Globus pallidus (tissue), 1 donor: ENCODE measurements around the gene SEMA5B.

Source experiments
- DNase-seq: peaks from one replicate; pipeline ENCODE4 v3.0.0-alpha.2; 2015; ENCODE audit warnings: low spot score

Gene SEMA5B

DNA sequence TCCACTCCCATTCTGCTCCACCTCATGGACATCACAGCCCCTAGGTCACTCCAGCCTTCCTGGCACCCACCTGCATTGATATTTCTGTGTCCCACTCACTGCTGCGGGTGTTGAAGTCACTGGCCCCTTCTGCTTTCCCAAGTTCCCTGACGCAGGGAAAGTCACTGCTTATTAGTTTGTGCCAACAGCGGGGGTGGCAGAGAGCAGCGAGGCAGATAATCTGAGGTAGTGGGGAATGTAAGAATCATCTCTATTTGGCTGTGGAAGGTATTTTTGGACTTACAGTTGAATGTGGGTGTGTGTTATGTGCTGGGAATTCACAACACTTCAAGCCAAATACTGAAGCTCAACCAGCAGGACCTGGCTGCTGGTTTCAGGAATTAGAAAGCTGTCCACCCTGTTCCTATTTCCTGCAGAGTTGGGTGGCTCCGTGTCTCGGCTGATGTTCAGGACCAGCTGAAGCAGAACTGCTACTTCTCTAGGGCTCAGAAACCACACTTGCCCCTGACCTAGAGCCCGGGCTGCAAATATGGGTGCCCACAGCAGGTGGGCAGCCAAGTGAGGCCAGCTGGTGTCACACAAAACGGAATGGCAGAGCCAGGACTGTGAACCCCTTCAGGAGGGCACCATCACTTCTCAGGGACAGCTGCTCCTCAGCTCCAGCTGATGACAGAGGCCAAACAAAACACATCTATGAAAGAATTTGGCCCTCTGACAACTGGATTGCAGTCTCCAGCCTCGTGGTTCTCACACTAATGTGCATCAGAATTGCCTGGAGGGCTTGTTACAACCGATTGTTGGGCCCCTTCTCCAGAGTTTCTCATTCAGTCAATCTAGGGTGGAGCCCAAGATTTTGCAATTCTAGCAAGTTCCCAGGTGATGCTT is 57.7 kb downstream of the SEMA5B start:
- DNase-seq: no peak

DNA sequence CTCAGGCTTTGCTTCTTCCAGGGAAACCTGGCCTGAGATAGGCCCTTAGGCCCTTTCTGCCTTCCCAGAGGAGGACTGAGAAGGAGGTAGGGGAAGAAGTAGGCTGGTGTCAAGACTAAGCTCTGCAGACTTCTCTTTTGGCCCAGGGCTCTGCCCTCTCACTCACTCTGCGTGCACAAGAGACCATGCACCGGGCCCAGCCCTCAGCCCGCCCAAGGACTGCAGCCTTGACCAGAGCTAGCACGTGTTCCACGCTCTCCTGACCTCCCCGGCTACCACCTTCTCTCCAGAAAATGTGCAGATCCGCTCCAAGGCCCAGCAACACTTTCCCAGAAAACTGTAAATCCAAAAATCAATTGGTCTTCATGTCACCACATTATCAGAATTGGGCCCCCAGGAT is 59.8 kb downstream of the SEMA5B start:
- DNase-seq: no peak

DNA sequence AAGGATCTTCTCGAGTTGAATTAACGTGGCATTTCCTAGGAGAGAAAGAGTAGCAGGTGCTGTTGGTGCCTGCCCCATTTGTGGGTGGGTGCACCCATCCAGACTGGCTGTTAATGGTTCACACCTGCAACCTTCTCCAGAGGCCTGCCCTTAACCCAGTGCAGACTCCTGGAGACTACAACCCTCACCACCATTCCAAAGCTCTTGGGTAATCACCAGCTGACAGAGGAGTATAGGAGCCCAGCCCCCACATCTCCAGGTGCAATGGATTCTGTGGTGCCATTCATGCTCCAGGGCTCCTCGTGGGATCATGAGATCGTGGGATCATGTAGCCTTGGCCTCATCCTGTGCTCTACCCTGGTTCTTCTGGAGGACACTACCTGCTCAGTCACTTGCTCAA is 60.2 kb downstream of the SEMA5B start:
- DNase-seq: no peak

DNA sequence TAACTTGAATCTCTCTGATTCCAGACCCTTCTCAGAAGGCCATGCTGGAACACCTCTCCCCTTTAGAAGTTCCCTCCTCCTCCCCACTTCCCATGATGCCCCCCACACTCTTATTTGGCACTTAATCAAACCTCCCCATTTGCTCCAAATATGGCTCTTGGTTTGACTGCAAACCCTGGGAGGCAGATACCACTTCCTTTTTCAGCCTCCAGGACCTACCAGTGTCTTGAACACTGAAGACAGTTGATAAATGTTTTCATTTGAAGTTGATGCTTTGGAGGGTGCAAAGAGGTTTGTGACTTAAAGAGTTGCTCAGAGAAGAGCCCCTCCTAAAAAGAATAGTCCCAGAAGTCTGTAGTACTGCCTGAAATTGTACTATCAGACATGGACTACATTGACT is 61.5 kb downstream of the SEMA5B start:
- DNase-seq: no peak

DNA sequence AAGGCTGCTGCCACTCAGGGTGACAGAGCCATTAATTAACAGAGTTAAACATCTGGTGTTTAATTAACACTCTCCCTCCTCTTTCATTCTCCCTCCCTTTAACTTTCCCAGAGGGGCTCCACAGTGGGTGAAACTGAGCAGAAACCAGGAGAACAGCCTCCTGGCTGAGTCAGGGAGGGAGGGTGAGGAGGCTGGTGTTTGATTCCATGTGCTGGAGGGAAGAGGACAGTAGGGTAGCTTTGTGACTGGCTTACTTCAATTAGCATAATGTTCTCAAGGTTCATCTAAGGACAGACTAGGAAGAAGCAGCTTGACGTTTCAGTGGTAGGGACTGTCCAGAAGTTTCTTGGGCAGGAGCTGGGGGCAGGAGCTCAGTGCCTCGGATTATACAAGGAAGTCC is 62.8 kb downstream of the SEMA5B start:
- DNase-seq: no peak

DNA sequence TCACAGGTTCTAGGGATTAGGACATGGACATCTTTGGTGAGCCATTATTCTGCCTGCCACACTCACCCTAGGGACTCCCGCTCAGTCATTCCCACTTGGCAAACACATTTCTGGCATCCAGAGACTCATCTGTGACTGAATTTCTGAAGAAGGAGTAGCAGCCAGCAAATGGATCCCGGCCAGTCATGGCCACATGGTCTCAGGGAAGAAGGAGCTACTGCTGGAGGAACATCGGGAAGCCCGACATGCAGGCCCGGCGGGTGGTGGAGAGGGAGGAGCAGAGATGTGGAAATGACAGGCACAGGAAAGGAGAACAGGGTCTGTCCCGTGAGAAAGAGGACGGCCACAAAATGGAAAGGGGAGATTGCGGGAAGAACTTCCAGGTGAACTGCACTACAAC is 65.4 kb downstream of the SEMA5B start:
- DNase-seq: no peak

DNA sequence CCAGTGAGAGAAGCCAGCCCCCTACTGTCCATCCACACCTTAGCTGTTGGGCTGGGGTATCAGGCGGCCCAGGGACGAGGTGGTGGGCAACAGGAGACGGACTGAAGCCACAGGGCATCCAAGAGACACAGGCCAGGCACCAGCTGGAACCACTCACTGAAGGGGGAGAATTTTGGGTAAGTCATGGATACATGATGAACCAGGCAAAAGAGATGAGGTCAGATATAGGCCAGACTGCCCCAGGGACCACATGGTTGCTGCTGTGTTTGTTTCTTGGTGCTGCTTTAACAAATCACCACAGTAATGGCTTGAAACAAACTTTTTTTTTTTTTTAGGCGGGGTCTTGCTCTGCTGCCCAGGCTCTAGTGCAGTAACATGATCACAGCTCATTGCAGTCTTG is 66.4 kb downstream of the SEMA5B start:
- DNase-seq: no peak

DNA sequence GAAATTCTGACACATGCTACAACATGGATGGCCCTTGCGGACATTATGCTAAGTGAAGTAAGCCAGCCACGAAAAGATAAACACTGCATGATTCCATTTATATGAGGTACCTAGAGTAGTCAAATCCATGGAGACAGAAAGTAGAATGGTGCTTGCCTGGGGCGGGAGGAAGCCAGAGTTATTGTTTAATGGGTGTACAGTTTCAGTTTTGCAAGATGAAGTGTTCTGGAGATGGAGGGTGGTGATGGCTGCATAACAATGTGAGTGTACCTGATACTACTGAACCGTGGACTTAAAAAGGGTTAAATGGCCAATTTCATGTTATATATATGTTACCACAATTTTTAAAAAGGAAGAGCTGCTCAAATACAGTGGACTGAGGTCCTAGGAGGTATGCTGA is 66.9 kb downstream of the SEMA5B start:
- no peak for DNase-seq

DNA sequence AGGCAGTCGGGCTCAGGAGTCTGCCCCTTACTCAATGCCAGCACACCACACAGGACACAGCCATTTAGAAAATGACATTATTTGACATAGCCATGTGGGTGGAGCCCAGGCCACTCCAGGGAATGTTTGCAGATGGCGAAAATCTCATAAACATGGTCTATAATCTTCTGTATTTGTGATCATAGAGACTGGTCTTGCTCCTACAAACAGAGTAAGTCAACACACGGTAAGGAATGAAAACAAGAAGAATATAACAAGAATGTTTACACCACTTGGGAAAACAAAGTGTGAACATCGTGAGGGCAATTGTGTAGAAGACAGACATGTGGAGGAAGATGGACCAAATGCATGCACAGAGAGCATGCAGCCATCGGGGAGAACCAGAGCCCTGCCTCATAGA is 68.2 kb downstream of the SEMA5B start:
- no peak for DNase-seq

DNA sequence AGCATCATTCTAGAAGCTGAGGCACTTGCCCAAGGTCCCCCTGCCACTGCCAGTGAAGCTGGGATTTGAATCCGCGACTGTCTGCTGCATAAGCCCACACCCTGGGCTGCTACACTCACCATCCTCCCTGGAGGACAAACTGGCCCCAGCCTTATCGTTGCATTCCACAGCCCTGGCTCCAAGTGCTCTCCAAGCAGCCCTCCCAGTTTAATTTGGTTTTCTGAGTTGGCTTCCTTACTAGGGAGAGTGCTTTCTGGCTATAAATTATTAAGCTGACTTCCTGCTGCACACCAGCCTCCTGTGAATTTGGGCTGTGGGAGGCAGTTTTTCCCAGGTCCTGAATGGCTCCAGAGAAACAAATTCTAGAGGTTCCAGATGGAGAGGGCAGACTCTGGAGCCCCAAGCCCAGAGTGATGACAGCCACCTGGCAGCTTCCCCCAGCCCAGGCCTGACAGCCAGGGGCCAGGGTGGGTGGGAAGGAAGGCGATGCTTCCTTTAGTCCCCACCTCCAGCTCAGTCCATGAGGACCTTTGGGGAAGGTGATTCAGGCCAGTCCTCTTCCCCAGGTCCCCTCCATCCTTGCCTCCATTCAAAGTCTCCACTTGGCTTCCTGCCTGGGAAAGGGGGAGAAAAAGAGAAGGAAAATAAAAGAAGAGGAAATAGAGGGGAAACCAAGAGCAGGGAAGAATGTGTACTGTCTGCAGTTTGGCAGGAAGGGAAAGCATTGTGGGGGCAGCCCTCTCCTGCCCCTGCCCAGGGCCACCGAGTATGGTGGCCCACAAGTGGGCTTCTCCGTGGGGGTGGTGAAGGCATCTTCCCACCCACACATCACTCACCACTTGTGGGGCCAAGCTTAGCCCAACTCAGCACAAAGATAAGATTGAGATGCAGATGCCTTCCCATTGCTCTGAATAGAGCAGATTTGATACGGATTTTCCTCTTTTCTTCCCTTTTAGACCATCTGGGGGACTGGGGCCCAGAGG is 69.6 kb downstream of the SEMA5B start:
- no peak for DNase-seq

DNA sequence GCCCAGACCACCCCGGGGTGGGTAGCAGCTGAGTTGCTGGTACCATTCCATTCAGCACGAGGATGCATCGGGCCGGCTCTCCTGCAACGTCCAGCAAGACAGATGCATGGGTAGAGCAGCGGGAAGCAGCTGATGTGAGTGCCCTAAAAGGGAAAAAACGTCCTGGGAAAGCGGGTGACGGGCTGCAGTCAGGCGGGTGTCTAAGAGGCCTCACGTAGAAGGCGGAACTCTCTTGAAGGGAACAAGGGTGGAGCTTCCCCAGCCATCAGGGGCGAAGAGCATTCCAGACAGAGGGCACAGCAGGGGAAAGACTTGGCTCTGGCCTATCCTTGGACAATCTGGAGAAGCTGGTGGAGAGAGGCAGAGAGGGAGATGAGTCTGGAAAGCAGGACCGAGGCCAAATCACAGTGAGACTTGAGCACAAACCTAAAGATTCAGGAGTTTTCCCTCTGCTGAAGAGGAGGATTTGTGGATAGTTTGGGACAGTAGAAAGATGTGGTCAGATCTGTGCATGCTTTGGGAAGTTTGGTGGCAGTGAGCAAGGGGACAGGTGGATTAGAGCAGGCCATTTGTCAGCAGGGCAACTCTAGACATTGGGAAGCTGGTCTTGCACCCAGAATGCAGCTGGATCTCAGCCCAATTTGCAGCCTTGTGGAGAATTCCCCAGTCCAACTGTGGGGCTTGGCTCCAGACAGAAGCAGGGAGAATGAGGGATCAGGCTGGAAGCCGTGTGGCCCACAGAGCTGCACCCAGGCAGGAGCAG is 70.7 kb downstream of the SEMA5B start:
- DNase-seq: no peak

DNA sequence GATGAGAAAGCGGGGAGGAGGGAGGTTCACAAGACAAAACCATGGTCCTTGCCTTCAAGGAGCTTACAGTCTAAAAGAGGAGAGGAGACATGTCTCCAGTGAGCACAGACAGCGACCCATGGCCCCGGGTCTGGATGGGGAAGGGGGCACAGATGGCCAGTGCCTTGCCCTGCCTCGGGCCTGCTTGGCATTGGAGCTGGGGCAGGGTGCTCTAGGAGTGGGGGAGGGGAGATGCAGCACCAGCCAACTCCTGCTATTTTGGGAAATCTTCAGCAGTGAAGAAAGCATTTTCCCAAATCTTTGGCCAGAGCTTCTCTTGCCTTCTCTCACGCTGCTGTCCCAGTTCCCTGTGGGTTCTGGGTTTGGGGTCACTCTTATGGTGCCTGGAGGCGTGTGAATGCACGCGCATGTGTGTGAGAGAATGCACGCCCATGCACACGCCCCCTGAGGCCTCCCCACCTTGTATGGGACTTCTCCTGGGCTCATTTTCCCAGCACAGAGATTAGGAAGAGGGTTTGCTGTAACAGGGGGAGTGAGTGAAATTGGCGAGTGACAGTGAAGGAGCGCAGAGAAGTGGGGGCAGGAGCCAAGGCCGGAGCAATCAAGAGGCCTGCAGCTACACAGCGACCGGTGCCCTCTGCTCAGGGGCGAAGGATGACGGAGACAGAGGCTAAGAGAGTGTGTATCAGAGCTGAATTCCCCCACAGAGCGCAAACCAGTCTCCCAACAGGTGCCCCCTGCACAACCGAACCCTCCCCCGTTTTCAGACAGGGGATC is 71.5 kb downstream of the SEMA5B start:
- DNase-seq: no peak

DNA sequence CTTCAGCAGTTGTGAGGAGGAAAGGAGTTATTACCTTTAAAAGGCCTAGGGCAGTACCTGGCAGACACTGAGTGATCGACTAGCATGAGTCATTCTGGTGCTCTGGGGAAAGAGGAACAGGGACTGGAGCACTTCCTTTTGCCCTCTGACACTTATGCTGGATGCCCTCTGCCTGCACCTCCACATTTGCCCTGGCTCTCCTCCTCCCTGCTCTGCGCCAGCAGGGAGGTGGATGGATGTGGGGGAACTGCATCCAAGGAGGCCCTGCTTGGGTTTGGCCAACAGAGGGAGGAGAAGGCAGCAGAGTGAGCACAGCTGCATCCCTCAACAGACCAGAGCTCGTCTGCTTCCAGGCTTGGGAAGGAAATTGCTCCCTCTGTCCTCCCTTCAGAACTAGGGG is 75.0 kb downstream of the SEMA5B start:
- DNase-seq: no peak

DNA sequence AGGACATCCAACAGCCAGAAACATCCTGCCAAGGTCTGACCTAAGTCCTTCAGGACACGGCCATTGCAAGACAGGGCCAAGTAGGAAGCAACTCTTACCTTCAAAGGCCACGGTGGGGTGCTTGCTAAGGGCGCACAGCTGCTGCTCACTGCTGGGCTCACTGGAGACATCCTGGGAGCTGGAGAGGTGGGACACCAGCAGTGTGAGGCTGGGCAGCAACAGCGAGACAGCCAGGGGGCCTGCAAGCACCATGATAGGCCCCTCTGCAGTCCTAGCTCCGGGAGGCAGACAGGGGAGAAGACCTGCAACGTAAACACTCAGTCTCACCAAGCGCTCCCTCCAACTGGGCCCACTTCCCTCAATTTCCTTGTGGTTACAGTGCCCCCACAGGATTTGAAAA is 79.2 kb downstream of the SEMA5B start:
- no peak for DNase-seq

DNA sequence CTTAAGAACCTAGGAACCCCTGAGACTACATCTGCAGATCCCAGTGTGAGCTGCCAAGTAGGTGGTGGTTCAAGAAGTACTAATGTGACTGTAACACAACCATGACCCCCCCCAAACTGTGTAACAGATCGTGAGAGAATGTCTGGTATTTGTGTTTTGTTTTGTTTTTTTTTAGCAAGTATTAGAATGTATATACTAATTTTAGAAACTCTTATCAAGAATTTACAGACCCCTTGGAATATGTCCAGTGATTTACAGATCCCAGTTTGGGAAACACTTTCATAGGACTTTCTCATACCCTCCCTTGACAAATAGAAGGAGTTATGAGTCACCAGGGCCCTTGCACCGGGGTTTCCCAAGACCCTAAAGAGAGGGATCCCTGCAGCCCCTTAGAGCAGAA is 79.8 kb downstream of the SEMA5B start:
- no peak for DNase-seq

DNA sequence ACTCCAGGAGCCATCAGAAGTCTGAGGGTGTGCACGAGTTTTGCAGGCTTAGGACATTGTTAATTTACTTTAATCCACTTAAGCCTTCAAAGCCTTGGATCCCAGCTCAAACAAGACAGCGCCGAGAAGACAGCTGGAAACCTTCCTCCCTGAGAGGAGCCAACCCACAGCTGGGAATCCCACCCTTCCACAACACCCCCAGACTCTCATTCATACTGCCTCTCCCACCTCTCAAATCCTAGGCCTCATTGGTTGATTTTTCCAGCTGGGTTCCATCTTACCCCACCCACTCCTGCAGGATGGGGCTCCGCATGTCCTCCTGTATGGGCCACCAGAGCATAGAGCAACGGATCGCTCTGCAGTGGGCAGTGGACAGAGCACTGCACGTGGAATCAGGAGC is 80.4 kb downstream of the SEMA5B start:
- DNase-seq: no peak

DNA sequence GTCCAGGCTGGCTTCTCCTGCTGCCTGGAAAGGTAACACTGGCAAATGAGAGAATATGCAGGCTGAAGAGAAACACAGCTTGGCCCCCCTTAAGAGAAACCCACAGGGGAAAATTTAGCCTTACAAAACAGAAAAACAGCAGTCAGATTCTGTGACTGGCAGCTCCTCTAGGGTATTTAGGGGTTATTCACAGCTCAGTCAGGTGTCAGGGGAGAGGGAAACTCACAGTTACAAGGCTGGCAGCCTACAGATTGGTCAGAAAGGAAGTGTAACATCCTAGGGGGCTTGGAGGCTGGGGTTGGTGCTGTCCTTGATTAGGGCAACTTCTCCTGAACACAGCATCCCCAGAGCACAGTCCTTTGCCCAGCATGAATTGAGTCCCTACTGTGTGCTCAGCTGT is 81.4 kb downstream of the SEMA5B start:
- no peak for DNase-seq

DNA sequence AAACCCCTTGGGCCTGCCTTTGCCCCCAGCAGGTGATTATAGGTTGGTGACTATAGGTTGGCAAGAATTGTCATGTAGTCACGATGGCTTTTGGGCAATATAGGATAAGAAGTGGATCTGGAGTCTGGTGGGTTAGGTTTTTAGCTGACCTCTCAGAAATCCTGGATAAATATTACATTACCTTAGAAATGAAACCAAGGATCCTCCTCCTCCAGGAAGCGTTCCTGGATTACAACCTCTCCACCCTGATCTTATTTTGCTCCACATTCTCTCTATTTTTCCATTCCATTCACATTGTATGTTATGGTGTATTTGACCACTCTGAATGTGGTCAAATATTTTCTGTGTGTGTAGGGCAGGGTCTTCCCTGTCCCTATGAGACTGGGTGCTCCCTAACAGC is 82.3 kb downstream of the SEMA5B start:
- DNase-seq: no peak

DNA sequence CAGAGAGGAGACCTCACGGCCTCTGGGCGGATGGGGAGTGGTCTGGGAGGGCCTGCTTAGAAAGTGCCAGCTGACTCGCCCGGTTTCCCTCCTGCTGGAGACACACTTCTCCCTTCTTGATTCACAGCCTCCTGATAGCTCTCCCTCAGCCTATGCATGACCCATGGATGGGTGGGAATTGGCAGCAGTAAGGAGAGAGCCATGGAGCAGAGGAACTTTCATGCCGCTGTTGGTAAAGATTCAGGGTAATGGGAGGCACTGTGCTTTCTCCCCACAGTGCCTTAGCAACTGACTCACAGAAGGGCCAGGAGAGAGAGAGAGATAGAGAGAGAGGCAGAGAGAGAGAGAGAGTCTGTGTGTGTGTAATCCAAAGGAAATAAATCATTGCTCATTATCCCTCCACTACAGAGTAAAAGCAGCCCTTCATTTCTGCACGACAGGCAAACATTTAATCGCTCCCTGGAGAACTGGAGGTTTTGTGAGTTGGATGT is 82.8 kb downstream of the SEMA5B start:
- no peak for DNase-seq

DNA sequence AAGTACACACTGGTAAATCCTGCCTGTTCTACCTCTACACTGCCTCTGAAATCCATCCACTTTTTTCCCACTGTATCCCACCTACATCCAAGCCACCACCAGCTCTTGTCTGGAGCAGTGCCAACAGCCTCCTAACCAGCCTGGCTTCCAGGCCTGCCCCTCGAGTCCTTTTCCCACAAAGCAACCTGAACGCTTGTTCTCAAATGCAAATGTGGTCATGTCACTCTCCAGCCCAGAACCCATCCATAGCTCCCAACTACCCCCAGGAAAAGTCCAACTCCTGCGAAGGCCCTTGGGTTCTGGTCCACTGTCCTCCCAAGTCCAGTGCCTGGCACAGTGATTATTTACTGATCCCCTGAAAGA is 83.8 kb downstream of the SEMA5B start:
- DNase-seq: no peak
